Putamen (tissue), 1 donor: ENCODE measurements around the gene TAS2R31.

Experiments used
- DNase-seq: peaks from one replicate; pipeline ENCODE4 v3.0.0-alpha.2; 2016; ENCODE audit warnings: low spot score

The TAS2R31 gene

DNA sequence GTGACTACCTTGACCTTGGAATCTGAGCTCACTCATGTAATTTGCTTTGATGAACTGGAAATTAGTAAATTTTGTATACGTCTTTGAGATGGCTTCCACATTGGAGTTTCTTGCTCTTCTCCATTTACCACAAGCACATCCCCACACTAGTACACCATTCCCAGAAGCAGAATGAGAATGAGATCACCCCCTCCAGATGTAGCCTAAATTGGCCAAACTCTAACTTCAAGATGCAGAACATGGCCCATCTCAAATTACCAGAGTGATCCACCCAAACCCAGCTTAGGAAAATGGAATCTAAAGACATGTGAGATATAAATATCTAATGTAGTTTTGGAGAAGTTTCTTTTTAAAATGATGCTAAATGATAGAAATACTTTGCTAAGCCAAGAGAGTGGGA is 23.6 kb downstream of the TAS2R31 start:
- DNase-seq, result no peak

- DNase-seq, result no peak
Observed at GRCh38 chr12:10998204-10998603, 33.0 kb downstream of the TAS2R31 start, which contains the start of gene TAS2R20. Gene TAS2R20 (minus strand): TSS chr12:10998304. CDS start chr12:10997875, 429 bp downstream.

DNA sequence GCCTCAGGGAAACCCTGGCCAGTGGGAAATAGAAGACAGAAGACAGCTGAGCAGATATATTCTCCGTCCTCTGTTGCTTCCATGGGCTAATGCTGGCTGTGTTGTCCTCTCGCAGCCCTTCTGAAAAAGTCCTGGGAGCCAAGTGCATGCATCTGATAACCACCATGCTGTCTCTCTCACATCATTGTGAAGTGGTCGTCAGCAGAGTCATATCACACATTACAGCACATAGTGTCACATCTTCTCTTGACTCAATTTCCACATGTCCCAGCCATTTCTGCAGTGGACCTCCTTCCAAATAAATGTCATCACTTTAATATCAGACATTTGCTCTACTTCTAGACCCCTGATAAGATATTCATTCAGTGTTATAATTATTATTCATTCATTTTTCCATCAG is 36.9 kb downstream of the TAS2R31 start:
- no peak for DNase-seq

DNA sequence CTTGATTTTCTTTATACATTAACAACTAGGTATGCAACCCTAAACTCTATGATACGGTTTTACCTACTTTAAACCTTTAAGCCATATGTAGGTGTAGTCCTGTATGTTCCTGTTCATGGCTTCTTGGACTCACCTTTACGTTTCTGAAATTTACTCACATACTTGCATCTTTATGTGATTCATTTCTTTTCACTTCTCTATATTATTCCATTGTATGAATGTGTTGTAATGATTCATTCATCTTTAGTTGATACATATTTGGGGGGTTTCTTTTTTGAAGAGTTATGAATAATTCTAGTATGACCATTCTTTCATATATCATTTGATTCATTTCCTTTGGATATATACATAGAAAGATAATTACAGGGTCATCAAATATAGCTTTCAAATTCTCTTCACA is 42.1 kb downstream of the TAS2R31 start:
- DNase-seq, result no peak

DNA sequence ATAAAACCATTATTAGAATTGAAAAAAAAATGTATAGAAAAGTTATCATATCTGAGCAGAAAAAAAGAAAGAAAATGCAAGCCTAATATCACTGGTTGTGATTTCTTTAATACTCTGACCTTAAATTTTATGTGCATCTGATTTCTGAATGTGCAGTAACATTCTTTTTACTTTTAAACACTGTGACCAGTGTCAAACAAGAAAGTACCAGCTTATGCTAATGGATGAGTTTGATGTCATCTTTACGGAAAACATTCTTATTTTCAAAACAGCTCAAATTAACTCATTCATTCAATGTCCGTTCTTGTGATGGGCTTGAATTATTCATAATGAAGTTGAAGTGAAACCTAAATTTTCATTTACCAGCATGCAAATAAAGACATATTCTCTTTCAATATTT is 44.4 kb downstream of the TAS2R31 start, which contains the start of gene TAS2R50:
Gene TAS2R50, minus strand, starts transcription at position 101 of the 400 bp plus-strand sequence. Its CDS starts 52 bp downstream, at position 49.
- DNase-seq, result no peak

GRCh38 chr12:10982244-10982643 is 49.0 kb downstream of the TAS2R31 start:
- no peak for DNase-seq
